Uterus (tissue), 4 donors: ENCODE measurements around the gene RINL. TPM values are rescaled to one million over a fixed set of nuclear protein-coding genes. Genes with fewer than 3 reads are reported as not detected.

Experiments
- DNase-seq, 2 donors: peaks; one replicate each; pipeline ENCODE4 v3.0.0-alpha.2; 2019 to 2020
- H3K27ac ChIP-seq, 2 donors: fragments of 200-600 bp; sonication (generic); 1 replicate in 1 of 2; 2 replicates in 1 of 2; pipeline ENCODE4 v1.5.1; 2016 to 2018
- H3K27me3 ChIP-seq, 2 donors: fragments of 200-600 bp; sonication (generic); one replicate each; pipeline ENCODE4 v1.5.1; 2018 to 2019; ENCODE audit warnings: control low read depth in 1 of 2
- H3K36me3 ChIP-seq, 2 donors: fragments of 200-600 bp; sonication (generic); one replicate each; pipeline ENCODE4 v1.5.1; 2019; ENCODE audit warnings: control low read depth in 1 of 2
- H3K4me1 ChIP-seq, 2 donors: fragments of 200-600 bp; sonication (generic); one replicate each; pipeline ENCODE4 v1.5.1; 2018 to 2019; ENCODE audit warnings: control low read depth in 1 of 2
- H3K4me3 ChIP-seq, 2 donors: fragments of 200-600 bp; sonication (generic); 1 replicate in 1 of 2; 2 replicates in 1 of 2; pipeline ENCODE4 v1.5.1; 2018 to 2019; ENCODE audit warnings: mild to moderate bottlenecking in 1 of 2
- H3K9me3 ChIP-seq, 2 donors: fragments of 200-600 bp; sonication (generic); one replicate each; pipeline ENCODE4 v1.5.1; 2019; ENCODE audit warnings: control low read depth in 1 of 2
- POLR2A ChIP-seq, 2 donors: fragments of 450-650 bp; IDR thresholded peaks; one replicate each; pipeline ENCODE4 v1.6.1; 2016; ENCODE audit warnings: antibody characterized with exemption in 2 of 2, mild to moderate bottlenecking in 1 of 2, moderate library complexity in 1 of 2
- intact Hi-C: fragments of 100-400 bp; cut with DNase I; formaldehyde crosslinking; loops from one replicate; pipeline ENCODE4 v1.15.1; 2023; ENCODE audit warnings: low total_unique reads
- total RNA-seq, 4 donors: library from RNA; depleted of rRNA in 3 of 4; stranded (reverse); fragments of >200 nt in 3 of 4; gene quantifications; one replicate each; pipeline versions ENCODE4 v1.1.0 to v1.2.4, GENCODE V29; 2014 to 2023
- TF ChIP-seq, protein P1 (sequence below), 4 experiments: fragments of 200-600 bp in 2 of 4; fragments of 450-650 bp in 2 of 4; sonication (generic) in 2 of 4; IDR thresholded peaks; one replicate each; pipeline ENCODE4 v1.5.1; 2016 to 2019; ENCODE audit warnings: antibody characterized with exemption in 4 of 4, mild to moderate bottlenecking in 2 of 4, moderate library complexity in 1 of 4
- donor health status: DM: yes; HTN: yes; CAD: no.

The RINL gene
- total RNA-seq, 4 donors from 2014 or later, result 3.3 to 308 (median 5.0) TPM

DNA sequence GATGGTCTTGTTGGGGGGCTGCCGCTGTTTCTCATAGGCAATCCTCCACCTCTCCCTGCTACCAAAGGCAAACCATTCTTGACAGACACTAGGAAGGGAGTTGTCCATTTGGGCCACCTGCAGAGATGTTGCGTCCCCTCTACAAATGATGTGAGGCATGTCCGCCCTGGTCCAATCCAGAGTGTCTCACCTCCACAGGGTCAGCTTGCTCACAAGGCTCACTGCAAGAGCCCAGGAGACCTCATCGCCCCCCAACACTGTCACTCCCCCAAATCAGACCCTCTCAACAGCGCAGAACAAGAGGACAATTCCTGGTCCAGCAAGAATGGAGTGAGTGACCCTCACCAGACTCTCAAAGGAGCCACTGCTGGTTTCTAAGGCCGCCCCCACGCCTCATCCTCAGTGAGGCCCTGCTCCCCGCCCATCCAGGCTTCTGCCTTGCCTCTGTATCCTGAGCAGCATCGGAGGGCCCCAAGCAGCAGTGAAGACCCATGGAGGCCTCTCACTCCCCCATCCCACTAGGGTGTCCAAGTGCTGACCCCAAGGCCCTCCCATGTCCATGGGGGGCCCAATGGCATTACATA lies 34.8 kb downstream of the RINL start:
- Histone ChIP-seq H3K36me3 (no peaks in the 10 kb centered on the region), H3K4me3 (no peak overlapping the region), H3K4me1 (peaks cover 9 to 13% of the 10 kb centered on the region in 2 donors), H3K27me3 (no peaks in the 10 kb centered on the region), H3K9me3 (no peaks in the 10 kb centered on the region), H3K27ac (no peak overlapping the region)
- TF ChIP-seq POLR2A (IDR thresholded peaks at IDR 0.05), result no peak
- TF ChIP-seq, protein P1, sequence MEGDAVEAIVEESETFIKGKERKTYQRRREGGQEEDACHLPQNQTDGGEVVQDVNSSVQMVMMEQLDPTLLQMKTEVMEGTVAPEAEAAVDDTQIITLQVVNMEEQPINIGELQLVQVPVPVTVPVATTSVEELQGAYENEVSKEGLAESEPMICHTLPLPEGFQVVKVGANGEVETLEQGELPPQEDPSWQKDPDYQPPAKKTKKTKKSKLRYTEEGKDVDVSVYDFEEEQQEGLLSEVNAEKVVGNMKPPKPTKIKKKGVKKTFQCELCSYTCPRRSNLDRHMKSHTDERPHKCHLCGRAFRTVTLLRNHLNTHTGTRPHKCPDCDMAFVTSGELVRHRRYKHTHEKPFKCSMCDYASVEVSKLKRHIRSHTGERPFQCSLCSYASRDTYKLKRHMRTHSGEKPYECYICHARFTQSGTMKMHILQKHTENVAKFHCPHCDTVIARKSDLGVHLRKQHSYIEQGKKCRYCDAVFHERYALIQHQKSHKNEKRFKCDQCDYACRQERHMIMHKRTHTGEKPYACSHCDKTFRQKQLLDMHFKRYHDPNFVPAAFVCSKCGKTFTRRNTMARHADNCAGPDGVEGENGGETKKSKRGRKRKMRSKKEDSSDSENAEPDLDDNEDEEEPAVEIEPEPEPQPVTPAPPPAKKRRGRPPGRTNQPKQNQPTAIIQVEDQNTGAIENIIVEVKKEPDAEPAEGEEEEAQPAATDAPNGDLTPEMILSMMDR (IDR thresholded peaks at IDR 0.05), result no peak
- intact Hi-C loops, result no loop called here
- no peak for DNase-seq

DNA sequence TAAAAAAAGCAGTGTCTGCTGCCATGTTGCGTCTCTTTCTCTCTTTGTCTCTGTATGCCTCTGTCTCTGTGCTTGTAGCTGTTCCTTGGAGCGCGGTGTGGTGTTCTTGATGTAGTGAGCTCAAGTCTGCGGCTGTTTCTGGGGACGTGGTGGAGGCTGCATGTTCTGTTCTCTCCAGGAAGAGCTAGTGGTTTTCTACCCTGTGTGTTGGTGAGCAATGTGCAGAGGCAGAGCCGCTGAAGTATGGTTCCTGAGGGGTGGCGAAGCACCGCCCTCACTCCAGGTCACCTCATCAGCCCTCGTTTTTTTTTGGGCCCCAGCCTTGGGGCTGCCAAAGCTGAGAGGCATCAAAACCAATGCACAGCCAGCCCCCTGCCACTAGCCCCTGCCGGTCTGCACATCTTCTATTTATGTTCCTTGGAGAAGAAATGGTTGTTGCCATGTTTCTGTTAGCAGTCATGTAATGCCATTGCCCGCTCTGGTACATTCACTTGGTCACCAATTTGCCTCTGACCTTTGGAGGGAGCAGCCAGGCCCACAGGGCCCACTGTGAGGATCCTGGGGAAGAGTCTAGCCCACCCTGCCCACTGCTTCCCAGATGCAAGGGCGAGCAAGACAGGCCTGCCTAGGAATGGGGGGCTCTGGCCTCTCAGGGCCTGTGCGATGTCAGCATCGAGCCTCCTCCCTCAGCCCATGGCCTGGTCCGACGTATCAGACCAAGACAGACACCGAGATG lies 35.5 kb downstream of the RINL start:
- intact Hi-C loops, result no loop called here
- H3K36me3 ChIP-seq, result no peaks in the 10 kb centered on the region
- H3K4me1 ChIP-seq, result peaks cover 7 to 9% of the 10 kb centered on the region in 2 donors
- no peaks in the 10 kb centered on the region for H3K9me3 ChIP-seq
- no peak overlapping the region for H3K27ac ChIP-seq
- TF ChIP-seq, protein P1 (IDR thresholded peaks at IDR 0.05), result no peak
- DNase-seq, result no peak
- H3K27me3 ChIP-seq, result no peaks in the 10 kb centered on the region
- no peak overlapping the region for H3K4me3 ChIP-seq

DNA sequence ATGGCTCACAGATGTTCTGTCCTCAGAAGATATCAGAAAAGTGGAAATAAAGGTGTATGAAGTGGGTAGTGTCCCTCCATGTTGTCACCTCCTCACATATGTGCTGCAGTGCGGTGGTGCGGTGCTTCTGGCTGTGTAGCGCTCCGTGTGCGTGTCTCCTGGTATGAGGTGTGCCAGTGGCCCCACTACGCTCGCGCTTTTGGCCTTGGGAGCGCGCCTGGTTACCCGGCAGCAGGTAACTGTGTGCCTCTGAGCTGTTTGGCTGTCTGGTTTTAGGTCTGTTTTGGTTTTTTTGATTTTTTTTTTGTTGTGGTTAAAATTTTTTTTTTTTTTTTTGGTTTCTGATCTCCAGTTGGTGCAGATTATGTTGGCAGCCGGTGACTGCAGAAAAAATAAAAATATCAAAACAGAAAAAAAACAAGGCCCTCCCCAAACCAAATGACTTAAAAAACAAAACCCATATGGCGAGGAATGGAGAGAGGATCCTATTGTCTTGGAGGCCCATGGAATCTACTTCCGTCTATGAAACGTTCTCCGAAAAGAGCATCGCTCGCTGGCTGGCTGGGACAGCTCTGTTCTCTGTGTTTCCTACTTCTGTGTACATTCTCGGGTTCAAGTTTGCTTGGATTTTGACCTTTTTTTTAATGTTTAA lies 36.2 kb downstream of the RINL start:
- intact Hi-C loops, result no loop called here
- DNase-seq, result no peak

DNA sequence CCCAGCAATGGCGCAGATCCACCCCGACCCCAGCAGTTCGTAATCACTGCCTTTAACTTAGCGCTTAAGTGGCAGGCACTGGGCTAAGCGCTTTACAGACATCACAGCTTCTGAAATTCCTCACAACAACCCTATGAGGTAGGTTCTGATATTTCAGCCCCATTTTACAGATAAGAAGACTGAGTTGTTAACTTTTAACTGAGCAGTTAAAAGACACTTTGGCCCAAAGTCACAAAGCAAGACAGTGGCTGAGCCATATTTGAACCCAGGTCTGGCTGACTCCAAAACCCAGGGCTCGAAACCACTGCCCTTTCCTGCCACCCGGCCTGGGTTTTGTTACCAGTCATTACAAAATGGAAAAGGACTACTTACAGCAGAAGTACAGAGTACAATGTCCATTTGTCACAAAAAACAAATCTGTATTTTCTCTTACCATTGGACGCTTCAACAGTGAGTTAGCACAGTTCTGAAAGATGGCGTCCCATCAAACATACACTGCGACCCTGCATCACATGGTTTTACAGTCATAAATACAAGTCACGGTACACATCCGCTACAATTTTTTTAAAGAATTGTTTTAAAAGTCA lies 36.8 kb downstream of the RINL start:
- intact Hi-C loops, result no loop called here
- TF ChIP-seq, protein P1 (IDR thresholded peaks at IDR 0.05), result no peak
- no peak for TF ChIP-seq POLR2A (IDR thresholded peaks at IDR 0.05)
- no peak overlapping the region for H3K4me3 ChIP-seq
- H3K36me3 ChIP-seq, result no peaks in the 10 kb centered on the region
- H3K4me1 ChIP-seq, result no peaks in the 10 kb centered on the region
- no peaks in the 10 kb centered on the region for H3K27me3 ChIP-seq
- DNase-seq, result no peak
- no peaks in the 10 kb centered on the region for H3K9me3 ChIP-seq
- no peak overlapping the region for H3K27ac ChIP-seq

More for the DNA sequence above, 36.2 kb downstream of the RINL start:
- Histone ChIP-seq H3K36me3 (no peaks in the 10 kb centered on the region), H3K4me3 (no peak overlapping the region), H3K27me3 (no peaks in the 10 kb centered on the region), H3K27ac (no peak overlapping the region), H3K4me1 (peaks cover 0 to 3% of the 10 kb centered on the region in 2 donors), H3K9me3 (no peaks in the 10 kb centered on the region)
- no peak for TF ChIP-seq POLR2A (IDR thresholded peaks at IDR 0.05)
- TF ChIP-seq, protein P1 (IDR thresholded peaks at IDR 0.05), result no peak

DNA sequence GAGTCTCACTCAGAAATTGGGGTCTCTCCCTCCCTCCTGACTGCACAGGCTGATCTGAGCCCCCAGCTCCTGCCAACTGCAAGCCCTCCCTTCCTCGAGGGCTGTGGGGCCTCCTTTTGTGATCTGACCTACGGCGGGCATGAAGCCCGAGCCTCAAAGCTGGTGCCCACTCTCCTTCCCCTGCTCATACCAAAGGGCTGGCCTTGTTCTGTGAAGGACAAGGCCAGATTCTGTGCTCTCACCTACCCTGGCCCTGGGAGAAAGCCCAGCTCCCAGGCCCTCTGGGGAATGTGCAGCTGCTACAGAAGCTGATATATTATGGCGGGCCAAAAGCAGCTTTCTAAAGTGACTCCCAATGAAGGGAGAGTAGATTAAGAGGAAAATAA lies 37.5 kb downstream of the RINL start:
- Histone ChIP-seq H3K9me3 (no peaks in the 10 kb centered on the region), H3K27ac (no peak overlapping the region), H3K36me3 (no peaks in the 10 kb centered on the region), H3K27me3 (no peaks in the 10 kb centered on the region), H3K4me3 (no peak overlapping the region), H3K4me1 (no peaks in the 10 kb centered on the region)
- no peak for TF ChIP-seq POLR2A (IDR thresholded peaks at IDR 0.05)
- TF ChIP-seq, protein P1 (IDR thresholded peaks at IDR 0.05), result no peak
- intact Hi-C loops, result no loop called here
- no peak for DNase-seq
